ENCODE measurements around the gene CYP19A1.

CYP19A1 gene

DNA sequence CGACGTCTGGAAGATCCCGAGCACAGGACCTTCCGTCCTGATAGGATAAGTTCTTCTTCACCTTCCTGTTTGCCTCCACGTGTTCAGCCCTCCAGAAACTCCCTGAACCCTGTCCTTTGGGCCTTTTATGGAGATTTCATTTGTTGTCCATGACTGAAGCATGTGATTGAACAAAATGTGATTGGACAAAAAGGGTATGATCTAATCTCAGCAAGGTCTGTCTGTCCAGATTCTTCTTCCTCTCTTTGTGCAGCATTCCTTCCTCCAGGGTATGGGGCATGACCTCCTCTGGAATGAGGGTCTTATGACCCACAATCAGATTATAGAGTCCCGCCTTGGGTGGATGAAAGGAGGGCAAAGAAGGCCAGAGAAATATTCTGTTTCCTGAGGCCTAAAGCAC lies at the start of gene CYP19A1:
TSS of gene CYP19A1 (minus strand) at position 101 of the 400 bp plus-strand sequence. CDS start 95,684 bp downstream, outside the sequence.
- DNase-seq: no peak

DNA sequence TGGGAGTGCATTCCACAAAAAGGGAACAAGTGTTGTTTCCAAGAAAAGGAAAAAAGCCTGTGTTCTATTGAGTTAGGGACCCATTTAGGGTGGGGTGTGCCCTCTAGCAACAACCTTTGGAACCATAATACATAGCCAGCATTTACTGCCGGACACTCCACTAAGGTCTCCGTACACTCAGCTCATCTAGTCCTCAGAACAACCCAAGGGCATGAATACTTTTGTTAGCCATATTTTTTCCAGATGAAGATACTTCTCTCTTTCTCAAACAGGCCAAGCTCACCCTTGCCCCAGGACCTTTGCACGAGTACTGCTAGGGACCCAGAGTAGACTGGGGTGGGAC lies 49.3 kb upstream of the CYP19A1 start:
- no peak for DNase-seq

DNA sequence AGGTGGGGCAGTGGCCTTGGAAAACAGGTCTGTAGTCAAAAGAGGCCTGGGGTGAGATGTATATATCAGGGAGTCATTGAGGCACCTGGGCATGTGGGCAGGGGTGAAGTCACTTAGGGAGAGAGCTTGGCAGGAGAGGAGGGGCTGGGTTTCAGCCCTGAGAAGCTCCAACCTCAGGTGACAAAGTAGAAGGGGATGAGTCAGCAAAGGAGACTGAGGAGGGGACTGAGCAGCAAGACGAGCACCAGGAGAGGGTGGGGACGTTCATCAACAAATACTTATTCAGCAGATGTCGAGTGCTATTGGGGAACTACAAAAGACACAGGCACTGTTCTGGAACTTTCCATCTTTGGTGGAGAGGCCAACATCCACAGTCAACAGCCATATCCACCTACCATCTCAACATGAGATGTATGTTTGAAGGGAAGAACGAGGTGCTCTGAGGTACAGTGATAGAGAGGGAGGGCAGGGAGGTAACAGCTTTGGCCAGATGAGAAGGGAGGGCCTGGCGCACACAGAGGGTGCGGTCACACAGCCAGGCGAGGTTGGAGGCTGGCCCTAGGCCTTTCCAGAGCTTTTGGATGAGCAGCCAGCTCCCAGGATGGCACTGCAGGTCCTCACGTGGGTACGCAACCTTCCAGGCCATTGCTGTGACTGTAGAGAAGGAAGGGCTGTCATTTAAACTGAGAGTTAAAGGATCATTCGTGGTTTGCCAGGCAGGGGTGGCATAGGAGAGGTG lies 48.7 kb upstream of the CYP19A1 start:
- no peak for DNase-seq

DNA sequence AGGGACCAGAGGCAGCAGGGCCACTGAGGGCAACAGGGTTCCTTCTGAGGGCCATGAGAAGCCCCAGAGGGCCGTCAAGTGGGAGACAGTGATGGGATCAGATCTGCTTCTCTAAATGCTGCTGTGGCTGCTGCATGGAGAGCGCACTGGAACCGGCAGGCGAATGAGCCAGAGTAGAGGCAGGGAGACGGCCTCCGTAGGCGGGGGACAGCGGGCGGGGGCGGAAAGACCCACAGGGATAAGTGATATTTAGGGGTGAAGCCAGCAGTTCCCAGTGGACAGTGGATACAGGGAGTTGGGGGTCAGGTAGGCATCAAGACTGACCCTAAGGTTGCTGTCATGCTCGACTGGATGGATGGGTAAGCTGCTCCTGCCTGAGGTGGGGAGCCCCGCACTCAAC lies 48.1 kb upstream of the CYP19A1 start:
- DNase-seq: no peak

DNA sequence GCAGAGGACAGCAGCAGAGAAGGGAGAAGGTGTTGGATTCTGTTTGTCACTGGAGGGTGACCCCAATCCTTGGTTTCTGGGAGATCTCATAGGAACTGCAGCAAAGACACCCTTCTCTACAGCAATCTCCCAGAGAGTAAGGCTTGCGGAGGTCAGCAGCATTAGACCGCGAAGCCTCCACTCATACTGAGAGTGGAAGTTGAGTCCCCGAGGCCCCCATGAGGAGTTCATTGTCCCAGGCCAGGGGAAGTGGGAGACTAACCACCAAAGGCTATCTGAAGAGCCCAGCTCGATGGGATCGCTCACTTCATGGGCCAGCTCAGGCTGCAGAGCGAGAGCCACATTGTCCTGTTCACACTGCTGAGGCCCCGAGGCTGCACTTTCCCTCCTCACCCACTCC lies 47.6 kb upstream of the CYP19A1 start:
- DNase-seq: no peak

DNA sequence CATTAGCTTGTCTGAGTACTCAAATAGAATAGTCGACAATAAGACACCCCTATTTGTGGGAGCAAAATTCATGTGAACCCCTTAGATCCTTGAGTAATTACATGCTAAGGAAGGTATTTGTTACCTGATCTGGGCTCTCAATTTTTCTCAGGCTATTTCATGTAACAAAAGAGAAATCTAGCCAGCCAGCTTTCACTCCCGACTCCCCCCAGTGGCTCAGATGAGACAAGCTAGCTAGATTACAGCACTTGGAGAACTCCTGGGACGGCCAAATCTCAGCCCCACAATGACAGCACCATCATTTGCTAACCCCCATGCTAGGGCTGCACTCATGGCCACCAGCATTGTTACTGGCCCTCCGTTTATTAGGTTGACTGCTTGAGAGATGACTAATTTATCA lies 44.4 kb upstream of the CYP19A1 start:
- peak; percentile 53 for DNase-seq

DNA sequence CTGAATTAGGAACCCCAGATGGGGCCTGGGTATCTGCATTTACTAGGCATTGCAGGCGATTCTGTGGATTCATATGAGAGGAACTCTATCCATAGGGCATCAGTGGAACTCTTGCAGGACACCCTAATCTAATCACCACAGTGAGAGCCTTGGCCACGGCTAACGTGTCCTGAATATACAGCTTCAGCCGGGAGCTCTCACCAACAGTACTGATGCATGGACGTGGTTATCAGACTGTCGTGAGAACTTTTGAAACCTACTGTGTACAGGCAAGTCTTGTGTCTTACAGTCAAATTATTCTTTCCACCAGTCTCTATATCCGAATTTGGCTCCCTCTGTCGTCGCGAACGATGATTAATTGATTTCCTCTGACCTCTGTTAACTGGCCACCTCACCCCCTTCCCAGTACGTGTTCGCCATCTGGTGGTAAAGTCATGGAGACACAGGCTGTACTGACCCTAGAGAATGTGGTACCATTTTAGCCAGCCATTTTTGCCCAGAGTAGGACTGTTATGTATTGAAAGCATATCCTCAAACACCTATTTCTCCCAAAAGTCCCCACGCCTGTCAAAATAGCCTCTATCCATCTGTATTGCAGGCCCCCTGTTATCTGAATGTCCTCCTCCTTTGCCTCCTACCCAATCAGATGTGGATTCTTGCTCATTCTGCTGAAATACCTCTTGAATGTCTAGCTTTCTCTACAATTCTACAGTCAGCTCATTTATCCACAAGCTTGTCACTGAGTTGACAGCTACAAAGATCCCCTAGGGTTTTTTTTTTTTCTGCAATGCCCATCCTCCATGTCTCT lies 42.8 kb upstream of the CYP19A1 start:
- DNase-seq: peak; percentile 71

DNA sequence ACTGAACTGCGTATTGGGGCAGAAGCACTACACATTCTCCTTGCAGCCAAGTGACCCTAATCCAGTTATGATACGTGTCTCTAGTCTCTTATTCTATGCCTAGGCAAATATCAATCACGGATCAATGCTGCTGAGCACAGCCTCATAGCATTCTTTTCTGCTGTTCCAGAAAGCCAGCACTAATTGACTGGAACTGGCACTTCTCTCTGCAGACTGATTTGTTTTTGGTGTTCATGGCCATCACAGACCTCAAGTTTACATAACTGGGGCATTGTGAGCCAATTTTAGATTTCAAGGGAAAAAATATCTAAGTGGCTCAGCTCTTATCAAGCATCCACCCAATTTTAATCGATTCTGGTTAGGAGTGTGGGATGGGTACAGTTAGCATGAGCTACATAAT lies 41.0 kb upstream of the CYP19A1 start:
- DNase-seq: no peak

DNA sequence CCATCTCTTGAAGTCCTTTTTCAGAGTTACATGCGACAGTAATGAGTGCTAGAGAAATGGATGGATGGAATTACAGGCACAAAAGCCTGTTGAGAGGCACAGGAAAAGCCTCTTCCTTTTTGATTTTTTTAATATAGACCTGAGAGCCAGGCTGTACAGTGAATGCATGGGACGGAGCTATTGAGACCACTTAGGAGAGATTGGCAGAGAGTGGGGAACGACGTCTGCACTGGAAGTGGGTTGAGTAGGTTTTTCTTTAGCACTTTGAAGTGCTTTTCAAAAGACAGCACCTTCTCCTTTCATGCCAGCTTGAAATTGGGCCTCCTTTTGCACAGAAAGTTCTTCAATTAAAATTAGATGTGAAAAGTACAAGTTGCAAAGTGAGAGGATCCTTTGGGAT lies 40.0 kb upstream of the CYP19A1 start:
- no peak for DNase-seq

DNA sequence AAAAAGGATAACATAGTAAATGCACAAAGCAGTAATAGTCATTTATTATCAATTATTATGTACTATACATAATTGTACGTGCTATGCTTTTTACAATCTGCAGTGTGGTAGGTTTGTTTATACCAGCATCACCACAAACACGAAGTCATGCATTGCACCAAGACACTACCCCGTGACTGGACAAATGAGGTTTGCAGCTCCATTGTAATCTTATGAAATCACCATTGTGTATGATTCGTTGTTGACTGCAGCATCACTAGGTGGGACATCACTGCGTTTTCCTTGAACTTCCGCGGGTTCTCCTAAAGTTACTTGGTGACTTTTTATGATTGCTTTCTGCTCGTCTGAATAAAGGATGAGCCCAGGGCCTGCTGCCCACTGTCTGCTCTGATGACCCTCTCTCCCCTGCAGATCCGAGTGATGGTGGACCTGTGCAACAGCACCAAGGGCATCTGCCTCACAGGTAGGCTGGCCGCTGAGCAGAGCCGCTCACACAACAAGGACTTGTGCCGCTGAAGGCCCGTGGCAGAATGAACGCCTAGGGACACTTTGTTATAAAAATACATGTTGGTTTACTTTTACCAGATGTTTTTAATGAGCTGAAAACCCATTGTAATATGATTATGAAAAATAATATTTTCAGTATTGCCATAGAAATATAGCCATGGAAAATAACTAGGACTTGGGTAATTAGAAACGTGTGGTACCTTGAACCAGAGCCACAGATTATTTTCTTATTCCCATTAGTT lies 38.8 kb upstream of the CYP19A1 start:
- peak; percentile 51 for DNase-seq

DNA sequence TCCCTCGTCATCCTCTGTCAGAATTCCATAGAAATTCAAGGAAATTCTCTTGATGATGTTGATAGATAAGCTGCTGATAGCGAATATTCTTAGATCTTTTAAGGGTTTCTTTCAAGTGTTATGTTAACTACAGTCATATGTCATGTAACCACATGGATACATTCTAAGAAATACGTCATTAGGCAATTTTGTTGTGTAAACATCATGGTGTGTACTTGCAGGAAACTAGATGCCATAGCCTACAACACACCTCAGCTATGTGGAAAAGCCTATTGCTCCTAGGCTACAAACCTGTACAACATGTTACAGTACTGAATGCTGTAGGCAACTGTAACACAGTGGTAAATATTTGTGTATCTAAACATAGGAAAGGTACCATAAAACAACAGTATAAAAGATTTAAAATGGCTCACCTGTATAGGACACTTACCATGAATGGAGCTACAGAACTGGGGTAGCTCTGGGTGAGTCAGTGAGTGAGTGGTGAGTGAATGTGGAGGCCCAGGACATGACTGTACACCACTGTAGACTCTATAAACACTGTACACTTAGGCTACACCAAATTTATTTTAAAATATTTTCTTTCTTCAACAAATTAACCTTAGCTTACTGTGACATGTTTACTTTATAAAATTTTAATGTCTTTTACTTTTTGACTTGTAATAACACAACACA lies 37.7 kb upstream of the CYP19A1 start:
- peak; percentile 47 for DNase-seq

DNA sequence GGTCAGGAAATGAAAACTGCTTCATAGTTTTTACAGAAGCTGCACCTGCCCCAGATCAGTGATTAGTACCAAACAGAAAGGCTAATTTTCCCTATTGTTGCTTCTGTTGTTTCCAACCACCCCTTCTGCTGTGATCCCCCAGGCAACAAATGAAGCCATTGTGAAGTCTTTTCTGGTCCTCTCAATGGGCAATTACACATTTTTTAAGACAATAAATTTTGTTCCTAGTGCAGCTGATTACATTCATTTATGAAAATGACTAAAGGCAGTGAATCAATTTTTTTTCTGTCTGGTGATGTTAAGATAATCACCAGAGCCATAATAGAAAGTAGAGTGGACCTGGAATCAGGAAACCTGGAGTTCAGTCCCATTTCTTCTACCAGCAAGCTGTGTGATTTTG lies 35.7 kb upstream of the CYP19A1 start:
- DNase-seq: no peak

DNA sequence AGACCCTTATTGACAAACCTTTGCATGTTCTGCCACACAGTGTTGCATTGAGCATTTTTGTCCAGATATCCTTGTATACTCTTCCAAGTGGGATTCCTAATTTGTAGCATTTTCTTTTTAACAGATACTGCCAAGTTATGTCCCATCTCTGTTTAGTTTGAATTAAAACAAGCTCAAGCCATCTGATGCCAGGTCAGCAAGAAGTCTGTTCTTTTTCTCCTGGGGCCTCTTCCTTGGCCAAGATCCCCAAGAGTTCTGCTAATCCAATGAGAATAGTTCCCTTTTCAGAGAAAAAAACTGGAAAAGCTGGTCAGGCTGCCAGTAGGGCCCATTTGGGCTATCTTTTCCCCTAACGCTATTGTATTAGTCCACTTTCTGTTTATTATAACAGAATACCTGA lies 32.9 kb upstream of the CYP19A1 start:
- no peak for DNase-seq

DNA sequence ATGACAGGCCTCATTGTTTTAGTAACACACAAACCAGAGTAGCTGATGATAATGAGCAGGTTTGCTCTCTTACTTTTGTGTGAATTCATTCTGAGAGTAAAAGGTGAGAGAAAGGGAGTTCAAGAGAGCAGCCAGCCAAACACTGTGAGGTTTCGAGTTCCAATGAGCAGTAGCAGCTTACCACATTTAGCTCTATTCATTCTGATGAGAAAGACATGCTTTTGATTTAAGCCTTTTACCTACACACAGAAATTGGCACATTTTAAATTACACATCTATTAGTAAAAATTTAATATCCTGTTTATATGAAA lies 31.0 kb upstream of the CYP19A1 start:
- no peak for DNase-seq

DNA sequence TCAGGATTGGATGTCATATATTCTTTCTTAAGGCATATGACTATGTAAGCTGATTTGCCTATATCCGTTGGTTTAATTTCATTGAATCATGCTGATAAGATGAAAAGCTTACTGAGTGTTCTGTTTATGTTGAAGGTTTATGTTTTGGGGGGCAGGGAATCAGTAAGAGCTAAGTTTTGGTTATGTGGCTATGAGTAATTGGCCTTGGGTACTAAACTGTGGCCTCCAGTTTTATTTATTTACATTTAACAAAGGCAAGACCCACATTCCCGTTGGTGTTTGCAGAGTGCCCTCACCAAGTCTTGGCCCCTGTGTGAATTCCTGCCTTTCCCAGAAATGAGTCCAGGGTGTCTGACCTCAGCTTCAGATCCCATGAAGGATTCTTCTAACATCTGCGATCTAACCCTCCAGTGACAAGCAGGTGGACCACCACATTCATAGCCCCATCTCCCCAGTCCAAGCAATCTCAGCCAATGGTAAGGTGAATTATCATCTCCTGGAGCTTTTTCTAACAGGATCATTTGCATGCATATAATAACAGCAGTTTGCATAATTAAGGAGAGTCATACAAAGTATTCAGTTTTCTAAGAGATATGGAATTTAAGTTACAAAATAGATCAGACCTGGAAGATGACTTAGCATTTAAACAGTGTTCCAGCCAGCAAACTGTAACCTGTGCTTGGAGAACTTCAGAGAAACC lies 30.5 kb upstream of the CYP19A1 start:
- peak; percentile 51 for DNase-seq

DNA sequence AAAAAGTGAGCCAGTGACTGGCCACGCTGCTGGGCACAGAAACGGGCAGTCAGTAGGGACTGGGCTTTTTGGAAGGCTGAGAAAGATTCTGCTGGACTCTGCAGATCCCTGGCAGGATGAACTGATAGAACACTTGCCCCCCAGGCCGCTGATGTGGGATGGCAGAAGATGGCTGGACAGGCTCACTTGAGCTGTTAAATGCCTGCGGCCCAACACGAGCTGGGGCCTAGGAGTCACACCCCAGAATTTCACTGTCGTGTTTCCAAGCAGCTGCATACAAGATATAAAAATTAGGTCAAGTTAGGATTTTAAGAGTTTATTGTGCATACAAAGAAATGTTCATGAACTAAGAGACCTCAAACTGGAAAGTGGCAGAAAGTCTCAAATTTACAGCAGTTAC lies 29.9 kb upstream of the CYP19A1 start:
- no peak for DNase-seq

DNA sequence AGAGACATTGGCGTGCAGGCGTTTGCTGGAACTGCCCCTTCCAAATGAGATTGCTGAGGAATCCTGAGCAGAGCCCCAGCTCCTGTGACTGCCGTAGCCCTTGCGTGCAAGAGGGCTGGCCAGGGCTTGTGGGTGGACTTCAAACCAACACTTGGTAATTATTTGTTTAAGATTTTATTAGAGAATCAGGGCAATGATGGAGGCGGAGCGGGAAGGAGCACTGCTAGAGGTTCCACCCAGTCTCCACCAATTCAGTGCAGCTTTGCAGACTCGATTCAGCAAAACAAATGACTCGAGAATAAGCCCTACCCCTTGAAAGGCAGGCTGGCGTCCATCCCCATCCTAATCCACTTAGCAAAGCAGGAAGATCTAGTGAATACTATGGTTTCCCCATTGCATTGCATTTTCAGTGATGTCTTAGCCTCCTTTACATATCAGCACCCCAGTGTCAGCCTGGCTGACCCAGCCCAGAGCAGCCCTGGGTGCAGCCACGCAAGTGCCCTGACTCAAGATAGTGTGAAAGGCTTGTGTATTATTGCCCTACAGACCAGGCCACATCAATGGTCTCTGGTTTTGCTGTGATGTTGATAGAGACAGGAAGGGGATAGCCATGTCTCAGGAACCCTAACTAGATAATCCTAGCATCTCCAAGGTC lies 29.1 kb upstream of the CYP19A1 start:
- peak; percentile 1 for DNase-seq

DNA sequence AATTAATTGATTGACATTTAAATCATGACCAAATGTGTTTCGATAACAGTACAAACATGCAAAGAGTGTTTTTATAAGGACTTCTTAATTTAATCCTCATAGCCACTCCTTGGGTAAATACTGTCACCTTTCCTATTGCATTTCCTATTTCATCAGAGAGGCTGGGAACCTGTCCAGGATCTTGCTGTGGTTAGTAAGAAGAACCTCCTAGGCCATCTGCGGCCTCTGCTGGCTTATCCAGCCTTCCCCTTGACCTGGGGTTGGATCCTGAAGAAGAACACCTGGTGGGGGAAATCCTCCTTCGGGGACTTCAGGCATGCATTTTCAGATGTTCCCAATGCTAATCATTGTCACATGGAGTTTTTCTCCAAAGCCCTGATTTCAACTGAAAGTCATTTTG lies 28.5 kb upstream of the CYP19A1 start:
- peak; percentile 36 for DNase-seq

DNA sequence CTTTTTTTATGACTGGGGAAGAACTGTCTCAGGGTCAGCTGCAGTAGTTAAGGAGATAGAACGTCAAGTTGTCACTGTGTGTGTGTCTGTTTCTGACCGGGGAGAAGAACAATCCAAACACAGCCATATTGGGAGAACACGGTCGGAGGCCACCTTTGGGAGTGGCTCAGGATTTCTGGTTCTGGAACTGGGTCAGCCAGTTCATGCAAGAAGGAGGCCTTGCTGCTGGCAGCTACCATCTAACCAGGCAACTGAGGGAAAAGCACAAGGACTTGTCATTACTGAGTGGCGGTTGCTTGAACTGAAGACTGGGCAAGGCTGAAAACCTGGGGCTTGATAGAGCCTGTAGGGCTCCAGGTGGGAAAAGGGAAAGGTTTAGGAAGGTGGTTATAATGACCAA lies 27.7 kb upstream of the CYP19A1 start:
- no peak for DNase-seq

DNA sequence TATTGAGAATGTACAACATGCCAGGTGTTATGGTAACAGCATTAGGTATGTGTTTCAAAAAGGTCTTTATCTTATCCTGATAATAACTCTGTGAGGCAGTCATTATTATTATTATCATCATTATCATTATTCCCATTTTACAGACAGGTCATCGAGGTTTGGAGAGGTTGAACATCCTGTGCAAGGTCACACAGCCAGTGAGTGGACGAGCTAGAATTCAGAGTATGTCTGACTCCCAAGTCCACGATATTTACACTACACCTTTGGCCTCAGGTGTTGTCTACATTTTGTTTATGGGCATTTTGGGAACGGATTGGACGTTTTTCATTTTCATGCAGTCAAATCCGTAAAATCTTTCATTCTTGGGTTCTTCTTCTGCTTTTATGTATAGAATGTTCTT lies 27.0 kb upstream of the CYP19A1 start:
- DNase-seq: no peak

DNA sequence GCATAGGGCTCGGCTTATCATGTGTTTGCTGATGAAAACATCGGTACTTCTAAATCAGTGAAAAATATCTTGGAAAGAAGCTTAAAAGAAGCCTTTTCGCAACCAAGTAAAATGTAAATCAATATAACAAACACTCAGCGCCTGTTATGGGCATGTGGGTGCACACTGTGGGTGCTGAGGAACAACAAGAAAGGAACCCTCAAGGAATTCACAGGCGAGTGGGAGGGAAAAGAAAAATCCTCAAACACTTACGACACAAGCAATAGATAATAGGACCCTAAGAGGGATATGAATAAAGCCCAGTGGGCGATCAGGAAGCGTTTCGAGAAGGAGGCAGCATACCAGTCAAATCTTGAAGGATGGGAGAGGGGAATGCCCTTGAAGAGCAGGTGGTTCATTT lies 25.0 kb upstream of the CYP19A1 start:
- DNase-seq: no peak

DNA sequence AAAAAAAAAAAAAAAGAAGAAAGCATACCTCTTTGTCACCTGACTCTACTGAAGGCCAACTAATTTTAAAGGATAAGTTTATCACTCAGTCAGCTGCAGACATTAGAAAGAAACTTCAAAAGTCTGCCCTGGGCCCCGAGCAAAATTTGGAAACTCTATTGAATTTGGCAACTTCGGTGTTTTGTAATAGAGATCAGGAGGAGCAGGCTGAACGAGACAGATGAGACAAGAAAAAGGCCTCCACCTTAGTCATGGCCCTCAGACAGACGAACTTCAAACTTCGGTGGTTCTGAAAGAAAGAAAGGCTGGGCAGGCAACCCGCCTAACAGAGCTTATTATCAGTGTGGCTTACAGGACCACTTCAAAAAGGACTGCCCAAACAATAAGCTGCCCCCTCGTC lies 21.6 kb upstream of the CYP19A1 start:
- DNase-seq: no peak
